Raji (cell line): ENCODE data around the gene SLC25A11.

Experiments used
- POLR2A ChIP-seq: IDR thresholded peaks from 2 replicates; pipeline ENCODE4 v1.6.1; 2011; ENCODE audit warnings: low read depth, low read length, control low read depth; ENCODE audit not compliant: insufficient read depth

The SLC25A11 gene

DNA sequence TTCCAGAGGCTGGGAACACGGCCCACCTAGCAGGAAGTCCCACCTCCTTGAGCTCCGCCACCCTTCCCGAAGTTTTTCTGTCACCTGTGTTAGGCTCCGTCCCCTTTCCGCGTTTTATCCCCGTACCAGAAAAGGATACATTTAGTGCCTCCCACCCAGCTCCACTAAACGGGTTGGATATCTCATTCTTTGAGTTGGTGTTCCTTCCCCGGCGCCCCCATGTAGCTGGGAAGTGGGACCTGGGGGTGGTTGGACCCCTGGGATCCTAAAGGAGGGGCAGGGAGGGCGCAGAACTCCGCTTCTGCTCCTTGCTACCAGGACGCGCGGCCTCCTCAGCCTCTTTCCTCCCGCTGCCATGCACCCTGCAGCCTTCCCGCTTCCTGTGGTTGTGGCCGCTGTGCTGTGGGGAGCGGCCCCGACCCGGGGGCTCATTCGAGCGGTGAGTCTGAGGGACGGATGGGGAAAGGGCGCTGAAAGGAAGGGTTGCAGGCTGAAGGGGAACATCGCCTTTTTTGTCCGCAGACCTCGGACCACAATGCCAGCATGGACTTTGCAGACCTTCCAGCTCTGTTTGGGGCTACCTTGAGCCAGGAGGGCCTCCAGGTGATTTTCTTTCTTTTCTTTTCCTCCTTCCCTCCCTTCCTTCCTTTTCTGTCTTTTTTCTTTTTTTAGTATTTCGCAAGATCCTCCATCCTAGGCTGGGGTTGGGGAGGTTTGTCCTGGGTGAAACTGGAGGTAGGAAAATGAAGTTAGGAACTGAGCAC lies 891 bp upstream of the SLC25A11 start:
- peak; percentile 36; the same call in 1 of the 2 replicates for TF ChIP-seq POLR2A

DNA sequence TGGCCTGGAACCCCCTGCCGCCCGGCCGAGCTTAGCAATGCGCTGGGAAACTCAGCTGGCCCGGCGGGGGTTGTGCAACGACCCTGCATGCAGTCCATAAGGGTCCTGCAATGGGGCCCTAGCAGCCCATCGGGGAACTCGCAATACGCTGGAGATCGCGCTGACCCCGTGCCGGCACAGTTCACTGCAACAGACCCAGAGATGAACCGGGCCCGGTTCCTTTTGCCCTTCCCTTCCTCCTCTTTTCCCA lies 375 bp downstream of the SLC25A11 start:
- no peak for TF ChIP-seq POLR2A

DNA sequence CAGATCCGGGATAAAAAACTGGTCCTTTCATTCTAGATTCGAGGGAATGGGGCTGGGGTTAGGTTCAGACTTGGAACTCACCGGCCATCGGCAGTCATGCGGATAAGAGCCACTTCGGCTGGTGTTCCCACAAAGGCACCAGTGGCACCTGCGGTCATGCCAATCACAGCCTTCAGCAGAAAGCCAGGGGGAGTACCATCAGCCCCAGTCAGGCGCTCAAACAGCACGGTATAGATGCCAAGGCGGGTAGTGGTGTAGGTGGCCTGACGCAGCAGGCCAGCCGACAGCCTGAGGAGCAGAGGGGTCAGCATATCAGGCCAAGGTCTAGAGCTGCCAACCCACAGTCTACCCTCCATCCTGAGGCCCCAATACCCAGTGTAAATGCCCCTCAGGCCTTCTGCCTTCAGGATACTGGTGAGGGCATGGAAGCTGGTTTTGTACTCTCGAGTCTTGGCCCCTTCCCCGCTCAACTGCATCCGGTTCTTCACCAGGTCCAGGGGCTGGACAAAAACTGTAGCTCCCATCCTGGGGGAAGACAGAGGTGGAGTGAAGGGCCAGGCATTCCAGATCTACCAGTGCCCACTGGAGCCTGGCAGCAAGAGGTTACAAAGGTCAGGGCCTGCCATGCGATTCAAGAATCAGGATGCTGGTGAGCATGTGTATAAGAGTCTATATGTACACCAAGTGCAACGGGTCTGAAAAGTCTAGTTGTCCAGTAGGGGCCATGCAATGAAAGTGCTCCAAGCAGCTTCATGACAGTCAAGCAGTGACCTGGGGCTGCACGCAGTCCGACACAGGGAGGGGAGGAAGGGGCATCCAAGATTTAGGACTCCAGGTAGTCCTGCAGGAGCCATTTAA lies 929 bp downstream of the SLC25A11 start:
- no peak for TF ChIP-seq POLR2A

DNA sequence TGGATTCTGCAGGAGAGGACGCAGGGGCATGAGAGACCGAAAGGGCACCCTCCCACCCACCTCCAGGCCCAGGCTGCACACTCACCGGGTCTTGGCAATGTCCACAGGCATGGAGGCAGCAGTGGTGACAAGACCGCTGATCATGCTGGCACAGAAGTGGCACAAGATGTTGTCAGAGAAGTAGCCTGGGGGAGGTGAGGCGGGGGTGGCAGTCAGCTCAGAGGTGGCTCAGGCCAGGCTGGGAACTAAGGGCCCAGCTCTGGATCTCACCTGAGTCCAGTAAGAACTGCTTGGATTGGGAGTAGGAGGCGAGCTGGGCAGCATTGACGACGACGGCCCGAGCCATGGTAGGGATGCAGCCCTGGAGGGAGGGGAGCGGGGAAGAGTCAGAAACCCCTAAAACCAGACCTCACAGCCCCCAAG lies 1.8 kb downstream of the SLC25A11 start:
- TF ChIP-seq POLR2A: no peak

DNA sequence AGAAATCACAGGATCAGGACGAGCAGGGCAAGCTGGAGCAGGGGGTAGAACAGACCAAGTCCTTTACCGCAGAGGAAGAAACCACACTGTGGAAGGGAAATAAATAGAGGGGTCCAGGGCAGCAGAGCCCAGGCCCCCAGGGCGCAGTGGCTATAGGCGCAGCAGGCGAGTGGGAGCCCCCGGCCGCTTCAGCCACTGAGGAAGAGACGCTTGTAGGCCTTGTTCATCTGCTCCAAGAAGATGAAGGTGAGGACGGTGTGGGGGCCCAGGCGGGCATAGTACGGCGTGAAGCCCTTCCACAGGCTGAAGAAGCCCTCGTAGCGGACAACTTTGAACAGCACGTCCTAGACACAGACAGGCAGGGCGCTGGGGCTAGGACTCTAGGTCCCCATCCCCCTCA lies 2.3 kb downstream of the SLC25A11 start:
- no peak for TF ChIP-seq POLR2A

DNA sequence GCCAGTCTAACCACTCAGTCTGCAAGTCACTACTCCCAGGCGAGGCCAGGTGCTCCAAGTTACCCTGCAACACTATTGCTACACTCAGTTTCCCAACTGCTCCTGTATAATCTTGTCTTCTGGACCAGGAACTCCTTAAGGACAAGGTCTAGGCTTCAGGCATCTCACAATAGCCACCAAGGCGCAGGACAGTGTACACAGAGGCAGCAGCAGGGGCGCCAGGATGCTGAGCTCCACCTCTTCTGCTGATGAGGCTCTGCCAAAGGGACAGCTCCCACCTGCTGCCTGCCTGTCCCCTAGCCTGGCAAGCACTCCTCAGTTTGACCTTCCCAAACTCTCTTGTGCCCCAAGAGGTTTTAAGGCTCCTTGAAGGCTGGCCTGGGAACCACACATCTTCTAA lies 3.4 kb downstream of the SLC25A11 start:
- no peak for TF ChIP-seq POLR2A

DNA sequence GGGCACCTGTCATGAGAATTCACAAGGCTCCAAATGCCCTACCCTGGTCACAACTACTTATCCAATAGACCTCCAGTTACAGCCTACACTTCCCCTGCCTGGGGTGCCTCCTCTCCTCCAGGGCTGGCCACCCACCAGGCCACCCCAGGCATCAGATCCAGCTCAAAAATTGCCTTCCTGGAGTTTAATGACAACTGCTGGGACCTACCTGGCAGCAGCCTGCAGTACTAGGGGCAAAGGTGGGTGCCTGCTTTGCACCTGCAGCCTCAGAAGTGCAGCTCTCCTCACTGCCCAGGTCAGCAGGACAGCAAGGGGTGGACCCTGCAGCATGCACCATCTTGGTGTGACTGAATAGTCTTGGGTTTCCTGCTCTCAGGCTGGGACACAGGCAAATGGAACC lies 4.2 kb downstream of the SLC25A11 start:
- TF ChIP-seq POLR2A: no peak

DNA sequence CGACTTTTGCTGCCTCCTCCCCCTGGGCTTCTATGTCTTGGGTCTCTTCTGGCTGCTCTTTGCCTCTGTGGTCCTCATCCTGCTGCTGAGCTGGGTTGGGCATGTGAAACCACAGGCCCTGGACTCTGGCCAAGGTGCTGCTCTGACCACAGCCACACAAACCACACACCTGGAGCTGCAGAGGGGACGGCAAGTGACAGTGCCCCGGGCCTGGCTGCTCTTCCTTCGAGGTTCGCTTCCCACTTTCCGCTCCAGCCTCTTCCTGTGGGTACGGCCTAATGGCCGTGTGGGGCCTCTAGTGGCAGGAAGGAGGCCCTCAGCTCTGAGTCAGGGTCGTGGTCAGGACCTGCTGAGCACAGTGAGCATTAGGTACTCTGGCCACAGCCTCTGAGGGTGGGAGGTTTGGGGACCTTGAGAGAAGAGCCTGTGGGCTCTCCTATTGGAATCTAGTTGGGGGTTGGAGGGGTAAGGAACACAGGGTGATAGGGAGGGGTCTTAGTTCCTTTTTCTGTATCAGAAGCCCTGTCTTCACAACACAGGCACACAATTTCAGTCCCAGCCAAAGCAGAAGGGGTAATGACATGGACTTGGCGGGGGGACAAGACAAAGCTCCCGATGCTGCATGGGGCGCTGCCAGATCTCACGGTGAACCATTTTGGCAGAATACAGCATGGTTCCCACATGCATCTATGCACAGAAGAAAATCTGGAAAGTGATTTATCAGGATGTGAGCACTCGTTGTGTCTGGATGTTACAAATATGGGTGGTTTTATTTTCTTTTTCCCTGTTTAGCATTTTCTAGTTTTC lies 5.5 kb downstream of the SLC25A11 start:
- peak; percentile 49; the same call in 1 of the 2 replicates for TF ChIP-seq POLR2A

DNA sequence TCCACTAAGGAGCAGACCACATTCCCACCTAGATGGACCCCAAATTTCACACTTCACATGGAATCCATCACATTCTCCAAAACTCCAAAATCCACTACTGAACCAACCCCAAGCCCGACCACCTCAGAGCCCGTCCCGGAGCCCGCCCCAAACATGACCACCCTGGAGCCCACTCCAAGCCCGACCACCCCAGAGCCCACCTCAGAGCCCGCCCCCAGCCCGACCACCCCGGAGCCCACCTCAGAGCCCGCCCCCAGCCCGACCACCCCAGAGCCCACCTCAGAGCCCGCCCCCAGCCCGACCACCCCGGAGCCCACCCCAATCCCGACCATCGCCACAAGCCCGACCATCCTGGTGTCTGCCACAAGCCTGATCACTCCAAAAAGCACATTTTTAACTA lies 6.2 kb downstream of the SLC25A11 start:
- TF ChIP-seq POLR2A: no peak

DNA sequence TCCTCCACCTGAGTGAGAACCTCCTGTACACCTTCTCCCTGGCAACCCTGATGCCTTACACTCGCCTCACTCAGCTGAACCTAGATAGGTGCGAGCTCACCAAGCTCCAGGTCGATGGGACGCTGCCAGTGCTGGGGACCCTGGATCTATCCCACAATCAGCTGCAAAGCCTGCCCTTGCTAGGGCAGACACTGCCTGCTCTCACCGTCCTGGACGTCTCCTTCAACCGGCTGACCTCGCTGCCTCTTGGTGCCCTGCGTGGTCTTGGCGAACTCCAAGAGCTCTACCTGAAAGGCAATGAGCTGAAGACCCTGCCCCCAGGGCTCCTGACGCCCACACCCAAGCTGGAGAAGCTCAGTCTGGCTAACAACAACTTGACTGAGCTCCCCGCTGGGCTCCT lies 7.1 kb downstream of the SLC25A11 start:
- TF ChIP-seq POLR2A: no peak

DNA sequence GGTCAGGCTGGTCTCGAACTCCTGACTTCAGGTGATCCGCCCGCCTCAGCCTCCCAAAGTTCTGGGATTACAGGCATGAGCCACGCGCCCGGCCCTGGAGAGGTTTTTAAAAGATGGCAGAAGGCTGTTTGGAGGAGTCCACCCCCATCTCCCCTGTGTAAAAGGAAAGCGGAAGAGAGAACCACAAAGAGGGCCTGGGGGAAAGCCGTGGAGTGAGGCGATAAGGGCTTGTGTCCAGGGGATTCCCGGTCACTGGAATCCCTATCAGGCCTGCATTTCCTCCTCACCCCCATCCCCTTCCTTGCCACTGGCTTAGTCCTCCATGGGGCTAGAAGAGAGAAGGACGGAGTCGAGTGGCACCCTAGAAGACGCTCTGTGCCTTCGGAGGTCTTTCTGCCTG lies 7.9 kb downstream of the SLC25A11 start, which contains the start of gene GP1BA:
GP1BA (plus strand) TSS at position 315 of the 400 bp plus-strand sequence. CDS start 328 bp downstream, outside the sequence.
- TF ChIP-seq POLR2A: no peak

DNA sequence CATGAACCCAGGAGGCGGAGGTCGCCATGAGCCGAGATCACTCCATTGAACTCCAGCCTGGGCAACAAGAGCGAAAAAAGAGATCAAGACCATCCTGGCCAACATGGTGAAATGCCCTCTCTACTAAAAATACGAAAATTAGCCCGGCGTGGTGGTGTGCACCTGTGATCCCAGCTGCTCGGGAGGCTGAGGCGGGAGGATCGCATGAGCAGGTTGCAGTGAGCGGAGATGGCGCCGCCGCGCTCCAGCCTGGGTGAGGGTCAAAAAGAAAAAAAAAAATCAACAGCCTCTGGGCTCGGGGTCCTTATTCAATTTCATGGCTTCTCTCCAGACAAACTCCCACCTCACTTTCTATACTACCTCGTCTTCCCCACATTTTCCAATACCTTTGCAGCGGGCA lies 11.0 kb downstream of the SLC25A11 start:
- no peak for TF ChIP-seq POLR2A

DNA sequence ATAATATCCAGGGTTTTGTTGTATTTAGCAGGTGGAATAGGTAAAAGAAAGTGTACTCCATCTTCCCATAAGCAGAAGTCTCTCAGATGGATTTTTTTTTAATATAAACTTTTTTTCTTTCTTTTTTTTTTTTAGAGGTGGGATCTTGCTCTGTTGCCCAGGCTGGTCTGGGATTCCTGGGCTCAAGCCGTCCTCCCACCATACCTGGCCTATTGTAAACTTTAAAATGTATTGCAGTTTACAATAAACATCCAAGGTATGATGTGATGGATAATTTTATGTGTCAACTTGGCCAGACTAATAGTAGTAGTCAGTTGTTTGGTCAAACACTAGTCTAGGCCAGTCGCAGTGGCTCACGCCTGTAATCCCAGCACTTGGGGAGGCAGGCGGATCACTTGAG lies 18.5 kb downstream of the SLC25A11 start:
- no peak for TF ChIP-seq POLR2A

DNA sequence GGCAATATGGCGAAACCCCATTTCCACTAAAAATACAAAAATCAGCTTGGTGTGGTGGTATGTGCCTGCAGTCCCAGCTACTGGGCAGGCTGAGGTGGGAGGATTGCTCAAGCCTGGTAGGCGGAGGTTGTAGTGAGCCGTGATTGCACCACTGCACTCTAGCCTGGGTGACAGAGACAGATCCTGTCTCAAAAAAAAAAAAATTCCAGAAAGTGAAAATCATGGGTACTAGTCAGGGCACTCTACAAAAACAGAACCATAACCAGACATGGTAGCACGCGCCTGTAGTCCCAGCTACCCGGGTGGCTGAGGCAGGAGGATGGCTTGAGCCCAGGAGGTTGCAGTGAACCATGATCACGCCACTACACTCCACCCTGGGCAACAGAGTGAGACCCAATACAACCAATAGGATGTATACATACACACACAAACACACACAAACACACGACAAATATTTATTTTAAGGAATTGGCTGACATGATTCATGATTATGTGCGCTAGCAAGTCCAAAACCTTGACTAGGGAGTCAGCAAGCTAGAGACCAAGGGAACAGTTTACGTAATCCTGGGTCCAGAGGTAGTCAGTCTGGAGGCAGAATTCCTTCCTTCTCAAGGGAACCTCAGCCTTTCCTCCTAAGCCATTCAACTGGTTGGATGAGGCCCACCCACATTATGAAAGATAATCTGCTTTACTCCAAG lies 19.3 kb downstream of the SLC25A11 start:
- no peak for TF ChIP-seq POLR2A

DNA sequence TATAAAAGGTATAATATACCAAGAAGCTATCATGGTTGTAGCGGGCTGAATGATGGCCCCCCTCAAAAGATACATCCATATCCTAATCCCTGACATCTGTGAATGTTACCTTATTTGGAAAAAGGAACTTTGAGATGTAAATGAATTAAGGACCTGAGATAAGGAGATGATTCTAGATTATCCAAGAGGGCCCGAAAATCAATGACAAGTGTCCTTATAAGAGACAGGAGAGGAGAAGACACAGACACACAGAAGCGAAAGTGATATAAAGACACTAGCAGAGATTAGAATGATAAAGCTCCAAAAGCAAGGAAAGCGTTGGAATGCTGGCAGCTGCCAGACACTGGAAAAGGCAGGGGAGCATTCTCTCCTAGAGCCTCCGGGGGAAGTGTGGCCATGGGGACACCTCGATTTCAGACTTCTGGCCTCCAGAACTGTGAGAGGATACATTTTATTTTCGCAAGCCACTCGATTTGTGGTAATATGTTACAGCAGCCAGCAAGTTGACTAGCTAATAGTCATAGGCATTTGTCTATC lies 20.3 kb downstream of the SLC25A11 start:
- no peak for TF ChIP-seq POLR2A

DNA sequence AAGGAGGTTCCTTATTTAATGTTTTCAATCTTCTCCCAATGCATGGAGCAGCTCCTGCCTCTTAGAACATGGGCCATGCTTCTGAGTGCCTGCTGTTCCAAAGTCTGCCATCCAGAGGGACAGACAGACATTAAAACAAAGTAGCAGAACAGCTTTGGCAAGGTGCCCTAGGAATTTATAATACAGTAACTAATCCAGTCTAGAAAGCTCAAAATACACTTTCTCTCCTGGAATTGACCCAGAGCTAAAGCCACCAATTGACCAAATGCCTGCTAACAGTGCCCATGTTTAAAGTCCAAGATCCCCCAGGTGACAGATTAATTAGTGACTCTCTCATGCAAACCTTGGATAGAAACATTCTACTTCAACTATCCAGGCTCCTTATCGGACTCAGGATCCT lies 25.9 kb downstream of the SLC25A11 start:
- TF ChIP-seq POLR2A: no peak
